Measurements from ENCODE around the gene HYOU1. TPM values are rescaled to one million over a fixed set of nuclear protein-coding genes. Genes with fewer than 3 reads are reported as not detected.
"Not testable (repeated sequence)": the region's sequence is repeated elsewhere in the genome, so short reads cannot be mapped to it uniquely, and the experiment has no call there.

HYOU1 gene
- total RNA-seq, 4 donors from 2014 or later = 10.8 to 91.4 (median 61.2) TPM

GRCh38 chr11:119077839-119078238 is 20.8 kb upstream of the HYOU1 start:
- H3K27ac ChIP-seq = no peak overlapping the region
- no peaks in the 10 kb centered on the region for H3K27me3 ChIP-seq
- no peak overlapping the region for H3K4me3 ChIP-seq
- no peak for TF ChIP-seq POLR2A (IDR thresholded peaks at IDR 0.05)
- TF ChIP-seq, protein P1, sequence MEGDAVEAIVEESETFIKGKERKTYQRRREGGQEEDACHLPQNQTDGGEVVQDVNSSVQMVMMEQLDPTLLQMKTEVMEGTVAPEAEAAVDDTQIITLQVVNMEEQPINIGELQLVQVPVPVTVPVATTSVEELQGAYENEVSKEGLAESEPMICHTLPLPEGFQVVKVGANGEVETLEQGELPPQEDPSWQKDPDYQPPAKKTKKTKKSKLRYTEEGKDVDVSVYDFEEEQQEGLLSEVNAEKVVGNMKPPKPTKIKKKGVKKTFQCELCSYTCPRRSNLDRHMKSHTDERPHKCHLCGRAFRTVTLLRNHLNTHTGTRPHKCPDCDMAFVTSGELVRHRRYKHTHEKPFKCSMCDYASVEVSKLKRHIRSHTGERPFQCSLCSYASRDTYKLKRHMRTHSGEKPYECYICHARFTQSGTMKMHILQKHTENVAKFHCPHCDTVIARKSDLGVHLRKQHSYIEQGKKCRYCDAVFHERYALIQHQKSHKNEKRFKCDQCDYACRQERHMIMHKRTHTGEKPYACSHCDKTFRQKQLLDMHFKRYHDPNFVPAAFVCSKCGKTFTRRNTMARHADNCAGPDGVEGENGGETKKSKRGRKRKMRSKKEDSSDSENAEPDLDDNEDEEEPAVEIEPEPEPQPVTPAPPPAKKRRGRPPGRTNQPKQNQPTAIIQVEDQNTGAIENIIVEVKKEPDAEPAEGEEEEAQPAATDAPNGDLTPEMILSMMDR (IDR thresholded peaks at IDR 0.05) = no peak
- intact Hi-C loops (cut with DNase I; ENCODE audit: low total_unique reads) = no loop called here
- no peaks in the 10 kb centered on the region for H3K9me3 ChIP-seq
- DNase-seq = no peak
- H3K36me3 ChIP-seq = no peaks in the 10 kb centered on the region
- no peaks in the 10 kb centered on the region for H3K4me1 ChIP-seq

DNA sequence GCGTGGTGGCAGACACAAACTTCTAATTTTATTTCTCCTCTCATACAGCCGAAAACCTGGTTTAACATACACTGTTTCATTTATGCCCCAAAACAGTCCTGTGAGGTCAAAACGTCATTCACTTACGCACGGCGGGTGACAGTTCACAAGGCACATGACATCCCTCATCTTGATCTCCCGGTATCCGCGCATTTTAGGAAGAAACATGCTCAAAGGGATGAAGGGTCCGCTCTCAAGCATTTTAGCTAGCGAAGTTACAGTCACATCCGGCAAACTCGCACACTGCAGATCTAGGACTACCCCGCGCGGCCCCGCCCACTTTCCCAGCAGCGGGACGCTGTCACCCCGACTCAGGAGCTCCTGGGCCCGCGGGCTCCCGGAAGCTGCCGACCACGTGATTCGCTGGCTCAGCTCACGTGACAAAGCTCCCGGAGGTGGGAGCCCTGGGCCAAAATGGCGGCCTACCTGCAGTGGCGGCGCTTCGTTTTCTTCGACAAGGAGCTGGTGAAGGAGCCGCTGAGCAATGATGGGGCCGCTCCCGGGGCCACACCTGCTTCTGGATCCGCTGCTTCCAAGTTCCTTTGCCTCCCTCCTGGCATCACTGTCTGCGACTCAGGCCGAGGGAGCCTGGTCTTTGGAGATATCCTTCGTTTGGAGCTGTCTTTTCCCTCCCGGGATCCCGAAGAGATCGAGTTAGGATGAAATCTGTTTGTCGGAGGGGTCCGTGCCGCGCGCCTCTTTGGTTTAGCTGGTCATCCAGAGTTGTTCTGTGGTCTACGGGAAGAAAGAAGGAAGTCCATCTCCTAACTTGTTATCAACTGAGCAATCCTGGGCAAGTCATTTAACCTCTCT is 10.6 kb upstream of the HYOU1 start, which contains the start of gene VPS11:
VPS11 (plus strand) TSS at position 448 of the 852 bp plus-strand sequence; CDS start at position 454, 6 bp downstream.
- Histone ChIP-seq H3K36me3 (no peaks in the 10 kb centered on the region), H3K27me3 (no peaks in the 10 kb centered on the region), H3K4me1 (no peaks in the 10 kb centered on the region), H3K4me3 (peak within 1 kb of the TSS; percentile 79 to 91), H3K27ac (peak within 1 kb of the TSS; percentile 83 to 84), H3K9me3 (no peaks in the 10 kb centered on the region)
- intact Hi-C loops (cut with DNase I; ENCODE audit: low total_unique reads) = no loop called here
- TF ChIP-seq, protein P1 (IDR thresholded peaks at IDR 0.05) = peak in 2 of 4 experiments; percentile 4 to 18
- TF ChIP-seq POLR2A (IDR thresholded peaks at IDR 0.05) = peak; percentile 52 to 54
- DNase-seq = peak; percentile 96 to 97

DNA sequence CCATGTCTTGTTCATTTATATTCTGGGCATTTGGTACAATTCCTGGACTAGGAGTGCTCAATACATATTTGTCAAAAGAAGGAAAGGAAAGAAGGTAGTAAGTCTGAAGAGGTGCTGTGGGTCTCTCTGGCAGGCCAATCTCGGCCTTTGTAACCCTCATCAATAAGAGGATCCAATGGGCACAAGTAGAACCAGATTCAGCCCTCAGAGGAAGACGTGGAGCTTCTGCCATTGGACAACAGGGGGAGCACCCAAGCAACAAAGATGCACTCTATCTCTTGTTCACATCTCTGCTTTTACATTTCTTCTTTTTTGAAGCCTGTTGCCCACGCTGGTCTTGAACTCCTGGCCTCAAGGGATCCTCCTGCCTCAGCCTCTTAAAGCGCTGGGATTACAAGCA is 8.4 kb upstream of the HYOU1 start:
- Histone ChIP-seq H3K27ac (no peak overlapping the region), H3K27me3 (no peaks in the 10 kb centered on the region), H3K36me3 (no peaks in the 10 kb centered on the region), H3K4me1 (no peaks in the 10 kb centered on the region), H3K4me3 (no peak overlapping the region), H3K9me3 (no peaks in the 10 kb centered on the region)
- TF ChIP-seq POLR2A (IDR thresholded peaks at IDR 0.05) = no peak
- TF ChIP-seq, protein P1 (IDR thresholded peaks at IDR 0.05) = peak in 1 of 4 experiments; percentile 12
- intact Hi-C loops (cut with DNase I; ENCODE audit: low total_unique reads) = no loop called here
- DNase-seq = no peak

GRCh38 chr11:119062779-119063178 is 5.8 kb upstream of the HYOU1 start:
- DNase-seq = peak in 1 of 2 donors; percentile 42
- H3K4me1 ChIP-seq = peaks cover 0 to 5% of the 10 kb centered on the region in 2 donors
- no peaks in the 10 kb centered on the region for H3K27me3 ChIP-seq
- H3K9me3 ChIP-seq = no peaks in the 10 kb centered on the region
- no peak overlapping the region for H3K27ac ChIP-seq
- no peaks in the 10 kb centered on the region for H3K36me3 ChIP-seq
- intact Hi-C loops (cut with DNase I; ENCODE audit: low total_unique reads) = no loop called here
- no peak overlapping the region for H3K4me3 ChIP-seq
- TF ChIP-seq POLR2A (IDR thresholded peaks at IDR 0.05) = no peak
- TF ChIP-seq, protein P1 (IDR thresholded peaks at IDR 0.05) = no peak

GRCh38 chr11:119061256-119061655 is 4.3 kb upstream of the HYOU1 start:
- no peak for DNase-seq
- no peak overlapping the region for H3K4me3 ChIP-seq
- H3K27ac ChIP-seq = no peak overlapping the region
- TF ChIP-seq POLR2A (IDR thresholded peaks at IDR 0.05) = no peak
- TF ChIP-seq, protein P1 (IDR thresholded peaks at IDR 0.05) = no peak
- peaks cover 0 to 7% of the 10 kb centered on the region in 2 donors for H3K4me1 ChIP-seq
- H3K27me3 ChIP-seq = no peaks in the 10 kb centered on the region
- no peaks in the 10 kb centered on the region for H3K36me3 ChIP-seq
- intact Hi-C loops (cut with DNase I; ENCODE audit: low total_unique reads) = no loop called here
- H3K9me3 ChIP-seq = no peaks in the 10 kb centered on the region

DNA sequence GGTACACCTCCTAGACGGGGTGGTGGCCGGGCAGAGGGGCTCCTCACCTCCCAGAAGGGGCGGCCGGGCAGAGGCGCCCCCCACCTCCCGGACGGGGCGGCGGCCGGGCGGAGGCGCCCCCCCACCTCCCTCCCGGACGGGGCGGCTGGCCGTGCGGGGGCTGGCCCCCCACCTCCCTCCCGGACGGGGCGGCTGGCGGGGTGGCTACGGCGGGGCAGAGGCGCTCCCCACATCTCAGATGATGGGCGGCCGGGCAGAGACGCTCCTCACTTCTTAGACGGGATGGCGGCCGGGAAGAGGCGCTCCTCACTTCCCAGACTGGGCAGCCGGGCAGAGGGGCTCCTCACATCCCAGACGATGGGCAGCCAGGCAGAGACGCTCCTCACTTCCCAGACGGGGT is 2.1 kb upstream of the HYOU1 start:
- peaks cover 4 to 18% of the 10 kb centered on the region in 2 donors for H3K4me1 ChIP-seq
- H3K27me3 ChIP-seq; DNase-seq; H3K4me3 ChIP-seq; H3K36me3 ChIP-seq; intact Hi-C loops (cut with DNase I; ENCODE audit: low total_unique reads); H3K9me3 ChIP-seq; H3K27ac ChIP-seq: not testable (repeated sequence)

Measured in uterus (tissue), 4 donors.